ENCODE data around the gene RAB36.

GRCh38 chr22:23102776-23103175, 42.5 kb upstream of the RAB36 start:
- no peak for TF ChIP-seq CTCF (IDR thresholded peaks at IDR 0.05 in 8 of 11, conservative IDR thresholded peaks at IDR 0.05 in 3 of 11)
- TF ChIP-seq POLR2AphosphoS5 (IDR thresholded peaks at IDR 0.05), result no peak
- TF ChIP-seq POLR2A (IDR thresholded peaks at IDR 0.05), result no peak

Data from spleen (tissue), 7 donors.